ENCODE results near the gene APCDD1.

DNA sequence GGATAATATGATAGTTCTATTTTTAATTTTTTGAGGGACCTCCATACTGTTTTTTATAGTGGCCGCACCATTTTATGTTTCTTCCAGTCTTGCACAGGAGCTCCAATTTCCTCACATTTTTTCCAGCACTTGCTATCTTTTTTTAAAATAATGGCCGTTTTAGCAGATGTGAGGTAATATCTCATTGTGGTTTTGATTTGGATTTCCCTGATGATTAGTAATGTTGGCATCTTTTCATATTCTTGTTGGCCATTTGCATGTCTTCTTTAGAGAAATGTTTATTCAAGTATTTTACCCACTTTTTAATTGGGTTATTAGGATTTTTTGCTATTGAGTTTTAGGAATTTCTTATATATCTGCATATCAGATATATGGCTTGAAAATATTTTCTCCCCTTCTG, 41.5 kb downstream of the APCDD1 start:
- TF ChIP-seq, protein P1, sequence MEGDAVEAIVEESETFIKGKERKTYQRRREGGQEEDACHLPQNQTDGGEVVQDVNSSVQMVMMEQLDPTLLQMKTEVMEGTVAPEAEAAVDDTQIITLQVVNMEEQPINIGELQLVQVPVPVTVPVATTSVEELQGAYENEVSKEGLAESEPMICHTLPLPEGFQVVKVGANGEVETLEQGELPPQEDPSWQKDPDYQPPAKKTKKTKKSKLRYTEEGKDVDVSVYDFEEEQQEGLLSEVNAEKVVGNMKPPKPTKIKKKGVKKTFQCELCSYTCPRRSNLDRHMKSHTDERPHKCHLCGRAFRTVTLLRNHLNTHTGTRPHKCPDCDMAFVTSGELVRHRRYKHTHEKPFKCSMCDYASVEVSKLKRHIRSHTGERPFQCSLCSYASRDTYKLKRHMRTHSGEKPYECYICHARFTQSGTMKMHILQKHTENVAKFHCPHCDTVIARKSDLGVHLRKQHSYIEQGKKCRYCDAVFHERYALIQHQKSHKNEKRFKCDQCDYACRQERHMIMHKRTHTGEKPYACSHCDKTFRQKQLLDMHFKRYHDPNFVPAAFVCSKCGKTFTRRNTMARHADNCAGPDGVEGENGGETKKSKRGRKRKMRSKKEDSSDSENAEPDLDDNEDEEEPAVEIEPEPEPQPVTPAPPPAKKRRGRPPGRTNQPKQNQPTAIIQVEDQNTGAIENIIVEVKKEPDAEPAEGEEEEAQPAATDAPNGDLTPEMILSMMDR (IDR thresholded peaks at IDR 0.05): no peak
- no peak for TF ChIP-seq POLR2A (IDR thresholded peaks at IDR 0.05; ENCODE audit: low read depth)
